Activated T-cell treated with anti-CD3 and anti-CD28 coated beads, Interleukin-2, amount 50 U/mL, for 24 hours (primary cell): ENCODE results near the gene TMBIM6.

Source experiments
- DNase-seq: peaks from one replicate; pipeline ENCODE4 v3.0.0-alpha.2; 2020
- H3K27ac Mint-ChIP-seq: 2 replicates; pipeline ENCODE4 v1.8.0; 2020; ENCODE audit warnings: mild to moderate bottlenecking, mixed read lengths
- H3K27me3 Mint-ChIP-seq: 2 replicates; pipeline ENCODE4 v1.8.0; 2020; ENCODE audit warnings: mixed read lengths
- H3K36me3 Mint-ChIP-seq: 2 replicates; pipeline ENCODE4 v1.8.0; 2020; ENCODE audit warnings: low read depth, mixed read lengths
- H3K4me1 Mint-ChIP-seq: 2 replicates; pipeline ENCODE4 v1.8.0; 2020; ENCODE audit warnings: low read depth, mixed read lengths
- H3K4me3 Mint-ChIP-seq: 2 replicates; pipeline ENCODE4 v1.8.0; 2020; ENCODE audit warnings: mild to moderate bottlenecking, moderate library complexity, mixed read lengths
- H3K9me3 Mint-ChIP-seq: 2 replicates; pipeline ENCODE4 v1.8.0; 2020; ENCODE audit warnings: mixed read lengths

The TMBIM6 gene

DNA sequence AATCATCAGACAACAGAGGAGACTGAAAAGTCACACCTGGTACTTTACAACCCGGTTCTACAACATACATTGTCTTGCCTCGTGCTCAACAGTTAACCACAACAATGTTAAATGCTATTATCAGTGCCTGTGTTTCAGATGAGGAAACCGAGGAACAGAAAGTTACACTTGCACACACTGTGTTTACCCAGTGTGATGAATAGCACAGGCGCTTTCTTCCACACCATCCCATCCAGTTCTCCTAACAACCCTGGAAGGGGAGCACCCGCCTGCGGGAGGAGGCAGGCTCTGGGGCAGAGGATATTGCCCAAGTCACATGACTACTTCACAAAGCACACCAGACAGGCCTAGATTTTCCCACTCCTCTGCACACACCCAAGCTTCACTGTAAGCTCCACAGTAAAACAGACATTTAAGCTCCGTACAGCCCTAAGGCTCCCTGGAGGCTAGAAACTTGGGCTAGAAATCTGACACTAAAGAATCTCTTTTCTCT, 65.0 kb downstream of the TMBIM6 start:
- H3K27ac Mint-ChIP-seq: no peak overlapping the region
- no peaks in the 10 kb centered on the region for H3K27me3 Mint-ChIP-seq
- no peaks in the 10 kb centered on the region for H3K4me1 Mint-ChIP-seq
- DNase-seq: no peak
- peaks cover 10% of the 10 kb centered on the region for H3K36me3 Mint-ChIP-seq
- no peak overlapping the region for H3K4me3 Mint-ChIP-seq
- H3K9me3 Mint-ChIP-seq: no peaks in the 10 kb centered on the region

- Mint-ChIP-seq H3K27ac (no peak overlapping the region), H3K4me3 (no peak overlapping the region)
- no peak for DNase-seq
Observed at GRCh38 chr12:49806877-49807276, 65.5 kb downstream of the TMBIM6 start.

GRCh38 chr12:49807991-49808580, 66.7 kb downstream of the TMBIM6 start:
- DNase-seq: no peak
- H3K4me1 Mint-ChIP-seq: peaks cover 7% of the 10 kb centered on the region
- peaks cover 4% of the 10 kb centered on the region for H3K36me3 Mint-ChIP-seq
- no peak overlapping the region for H3K27ac Mint-ChIP-seq
- no peak overlapping the region for H3K4me3 Mint-ChIP-seq
- H3K9me3 Mint-ChIP-seq: no peaks in the 10 kb centered on the region
- no peaks in the 10 kb centered on the region for H3K27me3 Mint-ChIP-seq

More at GRCh38 chr12:49806877-49807276, 65.5 kb downstream of the TMBIM6 start:
- peaks cover 3% of the 10 kb centered on the region for H3K4me1 Mint-ChIP-seq
- no peaks in the 10 kb centered on the region for H3K9me3 Mint-ChIP-seq
- H3K36me3 Mint-ChIP-seq: peaks cover 6% of the 10 kb centered on the region
- no peaks in the 10 kb centered on the region for H3K27me3 Mint-ChIP-seq

GRCh38 chr12:49808686-49809380, 67.5 kb downstream of the TMBIM6 start:
- no peak for DNase-seq
- peaks cover 4% of the 10 kb centered on the region for H3K36me3 Mint-ChIP-seq
- H3K4me1 Mint-ChIP-seq: peaks cover 9% of the 10 kb centered on the region
- H3K9me3 Mint-ChIP-seq: no peaks in the 10 kb centered on the region
- no peaks in the 10 kb centered on the region for H3K27me3 Mint-ChIP-seq
- no peak overlapping the region for H3K4me3 Mint-ChIP-seq
- H3K27ac Mint-ChIP-seq: no peak overlapping the region

DNA sequence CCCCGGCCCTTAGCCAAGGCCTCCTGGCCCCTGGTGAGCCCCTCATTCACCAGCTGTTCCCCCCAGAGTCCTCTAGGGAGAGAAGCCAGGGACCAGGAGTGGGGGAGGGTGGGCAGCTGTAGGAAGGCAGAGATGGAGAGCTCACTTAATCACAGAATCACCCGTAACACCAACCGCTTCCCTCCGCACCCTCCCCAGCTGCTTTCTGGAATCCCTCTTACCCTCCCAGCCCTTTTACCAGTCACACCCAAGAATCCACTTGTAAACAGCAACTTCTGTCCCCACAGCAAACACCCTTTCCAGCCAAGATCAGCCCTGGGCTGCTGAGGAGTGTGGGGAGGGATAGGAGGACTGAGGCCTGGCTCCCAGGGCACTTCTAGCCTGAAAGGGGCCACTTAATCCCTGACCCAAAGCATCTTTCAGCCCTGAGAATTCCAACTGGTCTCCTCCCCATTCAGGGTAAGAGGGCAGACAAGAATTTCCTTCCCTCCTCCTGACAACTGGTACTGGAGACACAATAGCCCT, 68.1 kb downstream of the TMBIM6 start:
- Mint-ChIP-seq H3K27ac (no peak overlapping the region), H3K27me3 (no peaks in the 10 kb centered on the region), H3K9me3 (no peaks in the 10 kb centered on the region), H3K4me3 (no peak overlapping the region), H3K36me3 (peaks cover 4% of the 10 kb centered on the region), H3K4me1 (peaks cover 9% of the 10 kb centered on the region)
- DNase-seq: no peak

DNA sequence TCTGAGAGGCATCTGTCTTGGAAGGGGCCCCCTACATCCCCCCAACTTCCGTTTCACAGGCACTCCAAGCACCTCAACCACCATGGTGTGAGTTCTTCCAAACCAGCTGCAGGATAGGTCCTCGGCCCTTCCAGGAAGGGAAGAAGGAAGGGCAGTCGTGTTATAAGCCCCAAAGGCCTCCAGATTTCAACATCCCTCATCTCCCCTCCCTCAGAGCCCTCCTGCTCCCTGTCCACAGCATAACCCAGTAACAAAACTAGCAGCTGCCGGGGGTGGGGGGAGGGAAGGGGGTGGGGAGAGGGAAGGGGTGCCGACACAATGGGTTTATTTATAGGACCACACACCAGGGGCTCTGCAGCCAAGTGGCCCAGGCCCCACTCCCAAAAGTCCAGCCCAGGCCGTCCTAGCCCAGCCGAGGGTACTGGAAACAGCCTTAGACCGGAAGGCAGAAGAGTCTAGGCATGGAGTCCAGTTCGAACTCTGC, 68.6 kb downstream of the TMBIM6 start:
- H3K4me3 Mint-ChIP-seq: no peak overlapping the region
- peaks cover 9% of the 10 kb centered on the region for H3K4me1 Mint-ChIP-seq
- no peaks in the 10 kb centered on the region for H3K27me3 Mint-ChIP-seq
- no peak for DNase-seq
- no peaks in the 10 kb centered on the region for H3K9me3 Mint-ChIP-seq
- no peak overlapping the region for H3K27ac Mint-ChIP-seq
- peaks cover 4% of the 10 kb centered on the region for H3K36me3 Mint-ChIP-seq

DNA sequence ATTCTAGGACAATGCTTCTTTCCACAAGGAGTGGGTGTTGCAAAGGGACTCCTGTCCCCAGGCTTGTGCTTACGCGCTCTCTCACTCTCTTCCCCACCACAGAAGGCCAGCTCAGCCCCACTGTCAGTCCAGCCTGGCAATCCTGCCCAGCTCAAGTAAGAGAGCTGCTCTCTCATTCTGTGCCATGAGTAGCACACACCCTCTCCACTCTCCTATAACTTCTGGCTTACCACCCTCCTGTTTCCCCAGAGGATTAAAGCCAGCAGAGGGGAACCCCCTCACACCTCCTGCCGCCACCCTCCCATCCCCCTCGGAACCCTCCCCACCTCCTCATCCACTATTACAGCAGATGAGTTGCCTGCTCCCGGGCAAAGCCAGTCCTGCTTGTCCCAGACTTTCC, 69.8 kb downstream of the TMBIM6 start:
- H3K9me3 Mint-ChIP-seq: no peaks in the 10 kb centered on the region
- H3K27ac Mint-ChIP-seq: no peak overlapping the region
- no peak for DNase-seq
- H3K4me3 Mint-ChIP-seq: no peak overlapping the region
- no peaks in the 10 kb centered on the region for H3K27me3 Mint-ChIP-seq
- H3K4me1 Mint-ChIP-seq: peaks cover 9% of the 10 kb centered on the region
- H3K36me3 Mint-ChIP-seq: no peaks in the 10 kb centered on the region

DNA sequence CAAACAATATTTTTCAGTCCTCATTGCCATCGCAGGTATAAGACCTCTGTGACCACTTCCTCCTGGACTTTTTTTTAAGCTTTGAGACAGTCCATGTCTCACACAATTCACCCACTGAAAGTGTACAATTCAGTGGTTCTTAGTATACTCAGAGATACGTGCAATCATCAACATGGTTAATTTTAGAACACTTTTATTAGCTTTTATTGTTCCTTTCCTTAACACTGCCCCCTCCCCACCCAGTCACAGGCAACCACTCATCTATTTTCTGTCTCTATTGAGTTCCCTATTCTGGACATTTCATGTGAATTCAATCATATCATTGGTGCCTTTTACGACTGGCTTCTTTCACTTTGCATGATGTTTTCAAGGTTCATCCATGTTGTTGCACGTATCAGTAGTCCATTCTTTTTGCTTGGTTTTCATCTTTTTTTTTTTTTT, 70.6 kb downstream of the TMBIM6 start:
- no peaks in the 10 kb centered on the region for H3K9me3 Mint-ChIP-seq
- no peaks in the 10 kb centered on the region for H3K27me3 Mint-ChIP-seq
- no peak overlapping the region for H3K4me3 Mint-ChIP-seq
- H3K36me3 Mint-ChIP-seq: peaks cover 5% of the 10 kb centered on the region
- peaks cover 9% of the 10 kb centered on the region for H3K4me1 Mint-ChIP-seq
- no peak overlapping the region for H3K27ac Mint-ChIP-seq
- no peak for DNase-seq

DNA sequence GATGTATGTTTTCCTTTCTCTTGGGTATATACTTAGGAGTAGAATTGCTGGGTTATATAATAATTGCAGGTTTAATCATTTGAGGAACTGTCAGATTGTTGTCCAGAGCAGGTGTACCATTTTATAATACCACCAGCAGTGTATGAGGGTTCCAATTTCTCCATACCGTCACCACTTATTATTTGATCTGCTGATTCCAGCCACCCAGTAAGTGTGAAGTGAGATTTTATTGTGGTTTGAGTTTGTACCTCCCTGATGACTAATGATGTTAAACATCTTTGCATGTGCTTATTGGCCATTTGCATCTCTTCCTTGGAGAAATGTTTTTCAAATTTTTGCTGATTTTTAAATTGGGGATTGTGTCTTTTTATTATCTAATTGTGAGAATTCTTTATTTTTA, 71.8 kb downstream of the TMBIM6 start:
- H3K9me3 Mint-ChIP-seq: no peaks in the 10 kb centered on the region

More for the DNA sequence above, 71.8 kb downstream of the TMBIM6 start:
- Mint-ChIP-seq H3K27ac (no peak overlapping the region), H3K27me3 (no peaks in the 10 kb centered on the region), H3K36me3 (peaks cover 7% of the 10 kb centered on the region), H3K4me3 (no peak overlapping the region), H3K4me1 (peaks cover 11% of the 10 kb centered on the region)
- no peak for DNase-seq
